HUES6 (cell line): ENCODE results near the gene MIDN.
"Not testable (repeated sequence)": the region's sequence is repeated elsewhere in the genome, so short reads cannot be mapped to it uniquely, and the experiment has no call there.

Experiments
- H3K27ac ChIP-seq: 2 replicates; pipeline ENCODE4 v1.7.0; 2013; ENCODE audit warnings: low read depth, mild to moderate bottlenecking, low read length, inconsistent platforms
- H3K27me3 ChIP-seq: 2 replicates; pipeline ENCODE4 v1.6.1; 2013; ENCODE audit warnings: low read length; ENCODE audit not compliant: control insufficient read depth, insufficient read depth
- H3K36me3 ChIP-seq: 2 replicates; pipeline ENCODE4 v1.6.1; 2013; ENCODE audit warnings: low read length; ENCODE audit not compliant: control insufficient read depth, insufficient read depth
- H3K4me1 ChIP-seq: 2 replicates; pipeline ENCODE4 v1.6.1; 2013; ENCODE audit warnings: low read length; ENCODE audit not compliant: control insufficient read depth, insufficient read depth
- H3K4me3 ChIP-seq: 2 replicates; pipeline ENCODE4 v1.5.1; 2013; ENCODE audit warnings: low read depth, low read length
- H3K9ac ChIP-seq: one replicate; pipeline ENCODE4 v1.6.1; 2013; ENCODE audit warnings: mild to moderate bottlenecking, low read length
- H3K9me3 ChIP-seq: 2 replicates; pipeline ENCODE4 v1.6.1; 2013; ENCODE audit warnings: low read depth, low read length; ENCODE audit not compliant: control insufficient read depth, insufficient read depth

Gene MIDN

GRCh38 chr19:1299801-1300200 lies 51.4 kb downstream of the MIDN start:
- Histone ChIP-seq H3K36me3 (no peaks in the 10 kb centered on the region), H3K27ac (no peak overlapping the region), H3K4me3 (no peak overlapping the region), H3K4me1 (peaks cover 3% of the 10 kb centered on the region; the same call in 1 of the 2 replicates), H3K9ac (no peak overlapping the region), H3K9me3 (no peaks in the 10 kb centered on the region), H3K27me3 (peaks cover 7% of the 10 kb centered on the region; the same call in 1 of the 2 replicates)

- Histone ChIP-seq H3K9ac (no peak overlapping the region), H3K4me3 (no peak overlapping the region), H3K36me3 (no peaks in the 10 kb centered on the region), H3K27ac (no peak overlapping the region), H3K9me3 (no peaks in the 10 kb centered on the region), H3K27me3 (no peaks in the 10 kb centered on the region), H3K4me1 (no peaks in the 10 kb centered on the region)
These were observed 52.5 kb downstream of the MIDN start for GRCh38 chr19:1300744-1301490.

DNA sequence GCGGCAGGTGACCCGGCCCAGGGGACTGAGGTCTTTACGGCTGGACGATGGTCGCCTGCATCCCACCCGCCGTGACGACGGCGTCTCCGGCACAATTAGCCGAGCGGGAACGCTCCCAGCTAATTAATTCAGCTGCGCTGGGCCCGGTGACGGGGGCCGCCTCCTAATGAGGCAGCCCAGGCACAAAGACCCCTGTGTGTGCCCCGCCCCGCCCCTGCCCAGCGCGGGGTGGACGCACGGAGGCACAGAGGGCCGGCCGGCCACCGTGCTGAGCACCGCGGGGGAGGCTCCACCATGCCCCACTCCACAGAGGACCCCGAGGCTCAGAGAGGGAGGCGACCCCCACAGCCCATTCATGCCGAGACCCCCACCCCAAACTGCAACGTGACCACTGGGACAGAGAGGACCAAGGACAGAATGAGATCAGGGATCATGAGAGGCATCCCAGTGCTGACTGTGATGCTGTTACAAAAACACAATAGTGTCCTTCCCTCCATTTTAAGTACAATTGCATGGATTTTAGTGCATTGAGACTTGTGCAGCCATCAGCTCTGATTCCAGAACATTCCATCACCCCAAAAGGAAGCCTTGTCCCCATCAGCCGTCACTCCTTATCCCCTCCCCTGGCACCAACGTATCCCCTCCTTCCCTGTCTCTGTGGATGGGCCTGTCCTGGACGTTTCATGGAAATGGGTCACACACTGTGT lies 54.3 kb downstream of the MIDN start:
- Histone ChIP-seq H3K4me3 (no peak overlapping the region), H3K4me1 (no peaks in the 10 kb centered on the region), H3K27me3 (no peaks in the 10 kb centered on the region), H3K27ac (no peak overlapping the region), H3K9ac (no peak overlapping the region), H3K9me3 (no peaks in the 10 kb centered on the region), H3K36me3 (no peaks in the 10 kb centered on the region)

- H3K36me3 ChIP-seq, result no peaks in the 10 kb centered on the region
- H3K9me3 ChIP-seq, result no peaks in the 10 kb centered on the region
- no peak overlapping the region for H3K9ac ChIP-seq
- H3K4me1 ChIP-seq, result no peaks in the 10 kb centered on the region
- H3K27me3 ChIP-seq, result no peaks in the 10 kb centered on the region
- H3K4me3 ChIP-seq, result no peak overlapping the region
- no peak overlapping the region for H3K27ac ChIP-seq
These were observed 56.0 kb downstream of the MIDN start for GRCh38 chr19:1304197-1304924.

- not testable (repeated sequence) for H3K4me3 ChIP-seq, H3K9me3 ChIP-seq, H3K9ac ChIP-seq, H3K4me1 ChIP-seq, H3K36me3 ChIP-seq, H3K27me3 ChIP-seq, H3K27ac ChIP-seq
These were observed 57.0 kb downstream of the MIDN start for GRCh38 chr19:1305354-1305753.

- Histone ChIP-seq H3K27me3 (no peaks in the 10 kb centered on the region), H3K4me3 (no peak overlapping the region), H3K27ac (no peak overlapping the region), H3K9me3 (no peaks in the 10 kb centered on the region), H3K36me3 (no peaks in the 10 kb centered on the region), H3K9ac (no peak overlapping the region), H3K4me1 (no peaks in the 10 kb centered on the region)
These were observed 58.9 kb downstream of the MIDN start for GRCh38 chr19:1307320-1307719.

DNA sequence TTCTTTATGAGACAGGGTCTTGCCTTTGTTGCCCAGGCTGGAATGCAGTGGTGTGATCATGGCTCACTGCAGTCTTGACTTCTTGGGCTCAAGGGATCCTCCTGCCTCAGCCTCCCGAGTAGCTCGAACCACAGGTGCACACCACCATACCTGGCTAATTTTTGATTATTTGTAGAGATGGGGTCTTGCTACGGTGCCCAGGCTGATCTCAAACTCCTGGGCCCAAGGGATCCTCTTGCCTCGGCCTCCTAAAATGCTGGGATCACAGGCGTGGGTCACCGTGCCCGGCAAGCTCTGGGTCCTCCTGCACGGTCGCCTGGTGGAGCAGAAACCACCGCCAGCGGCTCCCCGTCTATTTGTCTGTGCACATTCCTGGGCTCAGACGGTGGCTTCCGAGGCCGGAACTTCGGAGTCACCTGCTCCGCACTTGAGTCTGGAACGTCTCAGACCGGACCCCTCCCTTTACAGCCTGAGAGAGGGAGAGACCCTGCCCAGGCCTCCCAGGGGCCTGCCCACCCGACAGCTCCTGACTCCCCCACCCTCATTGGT lies 59.4 kb downstream of the MIDN start:
- no peaks in the 10 kb centered on the region for H3K27me3 ChIP-seq
- no peaks in the 10 kb centered on the region for H3K9me3 ChIP-seq
- no peaks in the 10 kb centered on the region for H3K36me3 ChIP-seq
- H3K4me1 ChIP-seq, result no peaks in the 10 kb centered on the region
- H3K9ac ChIP-seq, result no peak overlapping the region
- H3K4me3 ChIP-seq, result no peak overlapping the region
- no peak overlapping the region for H3K27ac ChIP-seq

DNA sequence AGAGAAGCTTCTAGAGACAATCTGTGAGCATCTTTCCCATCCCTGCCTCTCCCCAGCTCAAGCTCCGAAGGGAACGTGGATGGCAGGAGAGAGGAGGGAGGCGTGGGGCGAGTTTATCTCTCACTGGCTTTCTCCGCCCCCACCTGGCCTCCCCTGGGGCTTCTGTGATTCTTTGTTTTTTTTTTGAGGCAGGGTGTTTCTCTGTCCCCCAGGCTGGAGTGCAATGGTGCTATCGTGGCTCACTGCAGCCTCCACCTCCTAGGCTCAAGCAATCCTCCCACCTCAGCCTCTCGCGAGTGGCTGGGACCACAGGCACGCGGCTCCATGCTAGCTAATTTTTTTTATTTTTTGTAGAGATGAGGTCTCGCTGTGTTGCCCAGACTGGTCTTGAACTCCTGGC lies 60.3 kb downstream of the MIDN start:
- Histone ChIP-seq H3K4me3 (no peak overlapping the region), H3K27me3 (no peaks in the 10 kb centered on the region), H3K36me3 (no peaks in the 10 kb centered on the region), H3K27ac (no peak overlapping the region), H3K9ac (no peak overlapping the region), H3K4me1 (no peaks in the 10 kb centered on the region), H3K9me3 (no peaks in the 10 kb centered on the region)
